Measurements from ENCODE around the gene ARMH3.

Gene ARMH3

GRCh38 chr10:101902032-101902819 lies 153.7 kb downstream of the ARMH3 start:
- Histone ChIP-seq H3K27ac (no peak overlapping the region), H3K36me3 (replicated peaks) (no peaks in the 10 kb centered on the region), H3K27me3 (replicated peaks) (no peaks in the 10 kb centered on the region), H3K4me3 (ENCODE audit: low read depth, low read length) (no peak overlapping the region)
- no peak for DNase-seq
- TF ChIP-seq CTCF (IDR thresholded peaks at IDR 0.05; ENCODE audit: low read depth, low read length, missing control alignments) = no peak
- in situ Hi-C loops (cut with HindIII; ENCODE audit: low pct_ligation_motif_present, low sequenced_read_pairs) = no loop called here

- no peak overlapping the region for H3K4me3 ChIP-seq (ENCODE audit: low read depth, low read length)
- in situ Hi-C loops (cut with HindIII; ENCODE audit: low pct_ligation_motif_present, low sequenced_read_pairs) = no loop called here
- no peak overlapping the region for H3K27ac ChIP-seq
- no peaks in the 10 kb centered on the region for H3K27me3 ChIP-seq (replicated peaks)
- no peak for TF ChIP-seq CTCF (IDR thresholded peaks at IDR 0.05; ENCODE audit: low read depth, low read length, missing control alignments)
- H3K36me3 ChIP-seq (replicated peaks) = no peaks in the 10 kb centered on the region
- no peak for DNase-seq
These were observed 154.6 kb downstream of the ARMH3 start for GRCh38 chr10:101901340-101901739.

GRCh38 chr10:101897633-101898032 lies 158.3 kb downstream of the ARMH3 start:
- no peaks in the 10 kb centered on the region for H3K36me3 ChIP-seq (replicated peaks)
- in situ Hi-C loops (cut with HindIII; ENCODE audit: low pct_ligation_motif_present, low sequenced_read_pairs) = loop anchor here (25.0 kb wide), 1 partner anchor 115 kb away; no protein-coding TSS in a partner anchor
- no peak overlapping the region for H3K4me3 ChIP-seq (ENCODE audit: low read depth, low read length)
- TF ChIP-seq CTCF (IDR thresholded peaks at IDR 0.05; ENCODE audit: low read depth, low read length, missing control alignments) = no peak
- no peak overlapping the region for H3K27ac ChIP-seq
- H3K27me3 ChIP-seq (replicated peaks) = no peaks in the 10 kb centered on the region
- peak; percentile 15 for DNase-seq

- Histone ChIP-seq H3K27ac (no peak overlapping the region), H3K36me3 (replicated peaks) (no peaks in the 10 kb centered on the region), H3K4me3 (ENCODE audit: low read depth, low read length) (no peak overlapping the region), H3K27me3 (replicated peaks) (no peaks in the 10 kb centered on the region)
- DNase-seq = no peak
- in situ Hi-C loops (cut with HindIII; ENCODE audit: low pct_ligation_motif_present, low sequenced_read_pairs) = loop anchor here (25.0 kb wide), 1 partner anchor 116 kb away; no protein-coding TSS in a partner anchor
- TF ChIP-seq CTCF (IDR thresholded peaks at IDR 0.05; ENCODE audit: low read depth, low read length, missing control alignments) = no peak
These were observed 159.6 kb downstream of the ARMH3 start for GRCh38 chr10:101896225-101896877.

GRCh38 chr10:101895781-101896180 lies 160.2 kb downstream of the ARMH3 start:
- DNase-seq = no peak
- no peak for TF ChIP-seq CTCF (IDR thresholded peaks at IDR 0.05; ENCODE audit: low read depth, low read length, missing control alignments)

More at GRCh38 chr10:101895781-101896180, 160.2 kb downstream of the ARMH3 start:
- Histone ChIP-seq H3K4me3 (ENCODE audit: low read depth, low read length) (no peak overlapping the region), H3K27ac (no peak overlapping the region), H3K27me3 (replicated peaks) (no peaks in the 10 kb centered on the region), H3K36me3 (replicated peaks) (no peaks in the 10 kb centered on the region)
- in situ Hi-C loops (cut with HindIII; ENCODE audit: low pct_ligation_motif_present, low sequenced_read_pairs) = loop anchor here (25.0 kb wide), 1 partner anchor 117 kb away; no protein-coding TSS in a partner anchor
